Subcutaneous abdominal adipose tissue (tissue), 5 donors: ENCODE results near the gene SEC14L2.

ENCODE experiments used
- H3K27ac ChIP-seq: one replicate; pipeline ENCODE4 v1.7.0; 2013; ENCODE audit warnings: low read depth, mild to moderate bottlenecking, inconsistent platforms, low read length, moderate library complexity
- H3K27me3 ChIP-seq, 5 donors: one replicate each; pipeline ENCODE4 v1.7.0; 2013; ENCODE audit warnings: low read length in 5 of 5, inconsistent platforms in 1 of 5; ENCODE audit not compliant: control insufficient read depth in 5 of 5, insufficient read depth in 4 of 5
- H3K36me3 ChIP-seq, 5 donors: one replicate each; pipeline ENCODE4 v1.7.0; 2013; ENCODE audit warnings: low read length in 5 of 5; ENCODE audit not compliant: control insufficient read depth in 5 of 5, insufficient read depth in 5 of 5
- H3K4me1 ChIP-seq, 5 donors: one replicate each; pipeline ENCODE4 v1.7.0; 2013; ENCODE audit warnings: low read length in 5 of 5, mild to moderate bottlenecking in 3 of 5, moderate library complexity in 1 of 5; ENCODE audit not compliant: control insufficient read depth in 5 of 5, insufficient read depth in 5 of 5
- H3K4me3 ChIP-seq, 5 donors: one replicate each; pipeline ENCODE4 v1.7.0; 2013; ENCODE audit warnings: low read length in 5 of 5, low read depth in 1 of 5
- H3K9ac ChIP-seq, 5 donors: one replicate each; pipeline ENCODE4 v1.7.0; 2013; ENCODE audit warnings: low read length in 5 of 5, mild to moderate bottlenecking in 4 of 5, moderate library complexity in 3 of 5
- H3K9me3 ChIP-seq, 5 donors: one replicate each; pipeline ENCODE4 v1.7.0; 2013; ENCODE audit warnings: low read length in 5 of 5; ENCODE audit not compliant: control insufficient read depth in 5 of 5
- donor health status: healthy.
- donor health status: healthy.
- donor health status: healthy.
- donor health status: healthy.
- donor health status: healthy.

Gene SEC14L2

DNA sequence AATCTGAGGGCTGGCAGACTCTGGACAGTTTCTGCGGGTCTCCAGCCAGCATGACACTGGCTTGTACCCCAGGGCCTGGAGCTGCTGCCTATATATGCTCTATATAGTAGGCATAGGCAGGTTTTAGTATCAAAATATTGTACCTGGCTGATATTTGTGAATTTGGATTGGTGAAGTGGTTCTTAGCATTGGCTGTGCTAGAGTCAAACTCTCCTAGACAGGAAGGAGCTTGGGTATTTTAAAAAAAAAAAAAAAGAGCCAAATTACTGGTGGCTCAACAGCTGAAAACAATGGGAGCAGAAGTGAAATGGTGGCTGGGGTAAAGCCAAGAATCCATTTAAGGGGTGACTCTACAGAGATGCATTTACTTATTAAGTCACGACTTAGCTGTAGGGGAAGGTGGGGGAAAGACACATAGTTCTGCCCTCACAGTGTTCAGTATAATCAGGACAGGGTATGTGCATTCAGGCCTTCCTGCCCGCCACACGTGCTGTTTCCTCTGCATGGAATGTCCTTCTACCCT lies 17.8 kb downstream of the SEC14L2 start:
- Histone ChIP-seq H3K4me1 (no peaks in the 10 kb centered on the region), H3K27me3 (no peaks in the 10 kb centered on the region), H3K9ac (no peak overlapping the region), H3K9me3 (no peaks in the 10 kb centered on the region), H3K4me3 (no peak overlapping the region), H3K36me3 (peaks cover 0 to 41% (median 24%) of the 10 kb centered on the region in 5 donors), H3K27ac (no peak overlapping the region)

GRCh38 chr22:30416403-30416802 lies 19.6 kb downstream of the SEC14L2 start:
- no peaks in the 10 kb centered on the region for H3K27me3 ChIP-seq
- no peak overlapping the region for H3K9ac ChIP-seq
- H3K27ac ChIP-seq: no peak overlapping the region
- H3K4me3 ChIP-seq: no peak overlapping the region
- H3K4me1 ChIP-seq: peaks cover 0 to under 1% (median 0%) of the 10 kb centered on the region in 5 donors
- peaks cover 3 to 42% (median 26%) of the 10 kb centered on the region in 5 donors for H3K36me3 ChIP-seq
- no peaks in the 10 kb centered on the region for H3K9me3 ChIP-seq

GRCh38 chr22:30416837-30417236 lies 20.0 kb downstream of the SEC14L2 start:
- H3K36me3 ChIP-seq: peaks cover 3 to 42% (median 24%) of the 10 kb centered on the region in 5 donors

GRCh38 chr22:30420347-30421125 lies 23.7 kb downstream of the SEC14L2 start:
- no peak overlapping the region for H3K9ac ChIP-seq
- H3K4me3 ChIP-seq: no peak overlapping the region
- H3K4me1 ChIP-seq: peaks cover 23 to 36% (median 33%) of the 10 kb centered on the region in 5 donors
- H3K9me3 ChIP-seq: no peaks in the 10 kb centered on the region
- peaks cover 3 to 38% (median 24%) of the 10 kb centered on the region in 5 donors for H3K36me3 ChIP-seq
- H3K27ac ChIP-seq: no peak overlapping the region
- no peaks in the 10 kb centered on the region for H3K27me3 ChIP-seq

More at GRCh38 chr22:30416837-30417236, 20.0 kb downstream of the SEC14L2 start:
- peaks cover 0 to 4% (median 0%) of the 10 kb centered on the region in 5 donors for H3K4me1 ChIP-seq
- H3K27me3 ChIP-seq: no peaks in the 10 kb centered on the region
- H3K27ac ChIP-seq: no peak overlapping the region
- H3K9me3 ChIP-seq: no peaks in the 10 kb centered on the region
- no peak overlapping the region for H3K9ac ChIP-seq
- no peak overlapping the region for H3K4me3 ChIP-seq

GRCh38 chr22:30421695-30422480 lies 25.1 kb downstream of the SEC14L2 start:
- Histone ChIP-seq H3K4me3 (peak overlapping the region in 1 of 5 donors; percentile 83), H3K36me3 (peaks cover 3 to 25% (median 14%) of the 10 kb centered on the region in 5 donors), H3K27me3 (no peaks in the 10 kb centered on the region), H3K9me3 (no peaks in the 10 kb centered on the region), H3K4me1 (peaks cover 23 to 50% (median 46%) of the 10 kb centered on the region in 5 donors), H3K9ac (peak overlapping the region in 4 of 5 donors; percentile 10 to 93 (median 64)), H3K27ac (peak overlapping the region; percentile 96)

GRCh38 chr22:30422481-30423300 lies 25.9 kb downstream of the SEC14L2 start:
- peaks cover 23 to 50% (median 46%) of the 10 kb centered on the region in 5 donors for H3K4me1 ChIP-seq
- peak overlapping the region; percentile 96 for H3K27ac ChIP-seq
- H3K27me3 ChIP-seq: no peaks in the 10 kb centered on the region
- H3K4me3 ChIP-seq: peak overlapping the region; percentile 83 to 87 (median 83)
- H3K9ac ChIP-seq: peak overlapping the region; percentile 56 to 93 (median 90)
- peaks cover 3 to 20% (median 9%) of the 10 kb centered on the region in 5 donors for H3K36me3 ChIP-seq
- H3K9me3 ChIP-seq: peaks cover 0 to 7% (median 0%) of the 10 kb centered on the region in 5 donors

DNA sequence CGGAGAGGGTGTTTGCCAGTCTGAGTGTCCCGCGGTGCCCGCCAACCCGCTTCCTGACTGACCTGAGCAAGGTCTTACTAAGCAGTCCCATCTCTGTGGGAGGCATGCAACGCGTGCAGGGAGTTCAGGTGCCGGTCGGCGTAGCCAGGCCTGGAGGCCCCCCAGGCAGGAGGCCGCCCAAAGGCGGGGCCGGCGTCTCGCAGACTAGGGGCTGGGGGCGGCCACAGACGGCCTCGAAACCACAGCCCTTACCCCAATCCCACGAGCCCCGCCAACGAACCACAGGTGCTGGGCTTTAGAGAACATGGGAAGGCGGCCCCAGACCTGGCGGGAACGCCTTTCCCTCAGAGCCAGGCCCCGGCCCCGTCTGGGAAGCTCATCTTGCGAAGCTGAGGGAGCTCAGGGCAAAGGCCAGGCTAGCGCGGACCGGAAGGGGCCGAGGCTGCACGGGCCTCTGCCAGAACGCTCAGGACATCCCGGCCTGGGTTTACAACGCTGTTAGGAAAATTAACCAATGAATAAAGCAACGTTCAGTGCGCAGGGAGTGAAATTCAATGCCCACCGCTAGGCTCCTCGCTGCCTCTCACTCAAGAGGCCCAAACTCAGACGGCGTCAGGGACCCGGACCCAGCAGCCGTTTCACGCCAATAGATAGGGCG lies 26.6 kb downstream of the SEC14L2 start:
- Histone ChIP-seq H3K4me3 (peak overlapping the region; percentile 83 to 87 (median 83)), H3K9ac (peak overlapping the region; percentile 56 to 93 (median 90)), H3K27me3 (no peaks in the 10 kb centered on the region), H3K9me3 (peaks cover 0 to 7% (median 0%) of the 10 kb centered on the region in 5 donors), H3K4me1 (peaks cover 23 to 50% (median 46%) of the 10 kb centered on the region in 5 donors), H3K36me3 (peaks cover 2 to 16% (median 8%) of the 10 kb centered on the region in 5 donors), H3K27ac (peak overlapping the region; percentile 96)

DNA sequence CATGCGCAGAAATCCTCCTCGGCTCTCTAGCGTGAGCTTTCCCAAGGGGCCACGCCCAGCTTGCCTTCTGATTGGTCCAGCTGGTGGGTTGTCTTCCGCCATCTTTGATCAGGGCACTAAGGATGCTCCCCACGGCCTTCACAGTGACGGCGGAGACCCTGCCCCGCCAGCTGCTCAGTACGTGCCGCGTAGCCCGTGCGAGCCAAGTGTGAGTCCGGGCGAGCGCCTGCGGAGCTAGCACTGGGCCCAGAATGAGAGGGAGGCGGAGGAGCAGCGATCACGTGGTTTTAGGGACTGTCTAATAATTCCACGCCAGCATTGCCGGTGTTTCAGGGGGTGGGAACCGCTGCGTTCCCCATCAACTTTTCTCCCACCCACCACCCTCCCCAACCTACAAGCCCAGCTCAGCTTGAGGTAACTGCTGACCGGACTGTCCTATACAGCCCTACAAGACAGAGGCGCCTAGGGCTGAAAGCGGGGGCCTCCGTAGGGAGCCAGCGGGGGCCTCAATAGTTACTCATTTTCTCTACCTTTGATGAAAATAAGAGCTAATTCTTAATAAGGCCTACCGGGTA lies 27.2 kb downstream of the SEC14L2 start:
- H3K9me3 ChIP-seq: peaks cover 0 to 7% (median 0%) of the 10 kb centered on the region in 5 donors
- H3K4me1 ChIP-seq: peaks cover 23 to 50% (median 46%) of the 10 kb centered on the region in 5 donors
- H3K27ac ChIP-seq: peak overlapping the region; percentile 96
- peak overlapping the region; percentile 83 to 87 (median 83) for H3K4me3 ChIP-seq
- H3K9ac ChIP-seq: peak overlapping the region; percentile 63 to 93 (median 90)
- no peaks in the 10 kb centered on the region for H3K27me3 ChIP-seq
- H3K36me3 ChIP-seq: peaks cover 2 to 14% (median 5%) of the 10 kb centered on the region in 5 donors
